PC-9 (cell line): ENCODE results near the gene CASP10. TPM values are rescaled to one million over a fixed set of nuclear protein-coding genes. Genes with fewer than 3 reads are reported as not detected.

Experiments
- BruUV-seq: library from RNA; stranded (reverse); fragments of 400-500 nt; replicated peaks from 2 replicates; lab custom pipeline; 2021; lab: Mats Ljungman, UMichigan
- CTCF ChIA-PET: fragments of 300-600 bp; sonication (Branson Sonifier 250); formaldehyde crosslinking; loops from one replicate; lab custom pipeline; 2022; ENCODE audit warnings: antibody characterized with exemption; lab: Charles Lee
- POLR2A ChIA-PET: fragments of 300-600 bp; sonication (Branson Sonifier 250); formaldehyde crosslinking; loops from one replicate; lab custom pipeline; 2022; ENCODE audit warnings: antibody characterized with exemption; ENCODE audit not compliant: unreplicated experiment; lab: Charles Lee
- DNase-seq, 2 experiments: peaks; one replicate each; pipeline versions ENCODE4 v3.0.0 to v3.0.0-alpha.2; 2015 to 2022; ENCODE audit warnings: mixed read lengths in 1 of 2
- H2AFZ ChIP-seq: fragments of 200-600 bp; sonication (generic); 2 replicates; pipeline ENCODE4 v1.8.1; 2017; ENCODE audit warnings: antibody characterized with exemption
- H3F3A ChIP-seq: fragments of 200-600 bp; sonication (generic); 2 replicates; pipeline ENCODE4 v1.8.1; 2017; ENCODE audit warnings: antibody characterized with exemption, mild to moderate bottlenecking, low read depth; ENCODE audit not compliant: insufficient read depth
- H3K27ac ChIP-seq: fragments of 200-600 bp; sonication (generic); 2 replicates; pipeline ENCODE4 v1.6.1; 2016; ENCODE audit warnings: mixed run types
- H3K27me3 ChIP-seq: fragments of 200-600 bp; sonication (generic); 2 replicates; pipeline ENCODE4 v1.6.1; 2016; ENCODE audit warnings: low read depth, mixed run types; ENCODE audit not compliant: insufficient read depth
- H3K36me3 ChIP-seq: fragments of 200-600 bp; sonication (generic); 2 replicates; pipeline ENCODE4 v1.6.1; 2016; ENCODE audit warnings: low read depth, mixed run types
- H3K4me1 ChIP-seq: fragments of 200-600 bp; sonication (generic); replicated peaks from 2 replicates; pipeline ENCODE4 v1.6.1; 2016; ENCODE audit warnings: mixed run types; ENCODE audit not compliant: insufficient read depth
- H3K4me2 ChIP-seq: fragments of 200-600 bp; sonication (generic); 2 replicates; pipeline ENCODE4 v1.6.1; 2017; ENCODE audit warnings: mixed run types
- H3K4me3 ChIP-seq: fragments of 200-600 bp; sonication (generic); 2 replicates; pipeline ENCODE4 v1.6.1; 2016; ENCODE audit warnings: mixed run types
- H3K79me2 ChIP-seq: fragments of 200-600 bp; sonication (generic); 2 replicates; pipeline ENCODE4 v1.6.1; 2017; ENCODE audit warnings: low read depth, mixed run types
- H3K9me2 ChIP-seq: fragments of 200-600 bp; sonication (generic); 2 replicates; pipeline ENCODE4 v1.8.1; 2017; ENCODE audit warnings: mild to moderate bottlenecking; ENCODE audit not compliant: insufficient read depth
- H3K9me3 ChIP-seq: fragments of 200-600 bp; sonication (generic); 2 replicates; pipeline ENCODE4 v1.8.1; 2016; ENCODE audit warnings: low read depth; ENCODE audit not compliant: insufficient read depth
- H4K20me1 ChIP-seq: fragments of 200-600 bp; sonication (generic); 2 replicates; pipeline ENCODE4 v1.8.1; 2017; ENCODE audit not compliant: insufficient read depth
- CTCF ChIP-seq: fragments of 200-600 bp; sonication (generic); conservative IDR thresholded peaks from 2 replicates; pipeline ENCODE4 v1.6.1; 2017; ENCODE audit warnings: mixed run types, antibody characterized with exemption, mild to moderate bottlenecking, moderate library complexity
- EZH2 ChIP-seq: fragments of 200-600 bp; sonication (generic); IDR thresholded peaks from 2 replicates; pipeline ENCODE4 v1.8.0; 2017; ENCODE audit warnings: antibody characterized with exemption, low read depth
- intact Hi-C: fragments of 100-400 bp; cut with micrococcal nuclease; formaldehyde crosslinking; loops from one replicate; pipeline ENCODE4 v1.10.0; 2022; ENCODE audit not compliant: unreplicated experiment
- total RNA-seq: library from RNA; stranded (reverse); gene quantifications from 2 replicates; pipeline ENCODE4 v1.2.3, GENCODE V29; 2021

CASP10 gene
- total RNA-seq, 1 experiment from 2014 or later: 15.2 TPM

DNA sequence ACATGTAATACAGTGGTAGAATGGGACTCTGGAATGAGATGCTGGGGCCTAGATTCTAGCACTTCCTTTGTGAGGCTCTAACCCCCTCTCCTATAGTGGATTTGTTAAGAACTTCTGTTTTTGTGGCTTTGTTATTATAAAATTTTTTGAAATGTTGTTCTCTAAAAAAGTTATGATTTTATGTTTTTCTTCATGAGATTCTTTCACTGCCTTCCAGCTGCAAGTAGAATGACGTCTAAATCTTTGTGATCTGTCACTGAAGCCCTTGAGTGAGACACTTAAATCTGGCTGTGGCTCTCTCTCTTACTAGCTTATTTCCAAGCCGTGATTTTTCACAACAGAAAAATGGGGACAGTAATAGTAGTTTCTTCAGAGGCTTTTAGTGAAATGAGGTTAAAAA is 79.0 kb downstream of the CASP10 start:
- ChIA-PET POLR2A (no interaction called here), CTCF (no interaction called here)
- Histone ChIP-seq H3F3A (peaks cover 33% of the 10 kb centered on the region), H3K79me2 (peaks cover 63% of the 10 kb centered on the region), H3K4me1 (peaks cover 33% of the 10 kb centered on the region), H4K20me1 (no peaks in the 10 kb centered on the region), H3K4me3 (peak overlapping the region; percentile 49; the same call in 1 of the 2 replicates), H3K9me3 (no peaks in the 10 kb centered on the region), H3K9me2 (no peaks in the 10 kb centered on the region), H3K4me2 (peak overlapping the region; percentile 79), H3K27ac (no peak overlapping the region), H2AFZ (no peak overlapping the region), H3K36me3 (peaks cover 4% of the 10 kb centered on the region; the same call in 1 of the 2 replicates), H3K27me3 (no peaks in the 10 kb centered on the region)
- BruUV-seq: no TSS peak
- intact Hi-C loops: no loop called here
- DNase-seq: no peak
- TF ChIP-seq EZH2 (no peak), CTCF (no peak)

DNA sequence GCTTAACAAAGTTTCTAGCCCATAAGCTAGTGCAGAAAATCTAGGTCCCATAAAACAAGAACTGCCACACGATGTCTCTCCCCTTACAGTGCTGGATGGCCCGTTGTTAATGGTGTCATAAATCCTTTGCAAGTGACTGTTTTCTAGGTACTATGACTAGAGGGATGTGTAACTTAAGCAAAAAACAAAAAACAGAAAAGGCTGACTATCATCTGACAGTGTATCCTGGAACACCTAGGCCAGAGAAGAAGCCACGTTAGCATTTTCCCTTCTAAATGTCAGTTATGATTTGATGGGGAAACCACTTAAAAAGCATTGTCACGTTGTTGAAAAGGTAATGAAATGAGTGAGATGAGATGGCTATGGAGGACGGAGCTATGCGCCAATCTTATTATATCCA is 79.8 kb downstream of the CASP10 start:
- peaks cover 29% of the 10 kb centered on the region for H3K4me1 ChIP-seq
- H2AFZ ChIP-seq: no peak overlapping the region
- H3K36me3 ChIP-seq: peaks cover 8% of the 10 kb centered on the region
- no peaks in the 10 kb centered on the region for H3K9me2 ChIP-seq
- DNase-seq: no peak
- H3F3A ChIP-seq: peaks cover 25% of the 10 kb centered on the region
- intact Hi-C loops: no loop called here
- no peaks in the 10 kb centered on the region for H4K20me1 ChIP-seq
- H3K79me2 ChIP-seq: peaks cover 63% of the 10 kb centered on the region
- no peak overlapping the region for H3K27ac ChIP-seq
- ChIA-PET CTCF (no interaction called here), POLR2A (no interaction called here)
- no peaks in the 10 kb centered on the region for H3K27me3 ChIP-seq
- TF ChIP-seq EZH2 (no peak), CTCF (no peak)
- no peaks in the 10 kb centered on the region for H3K9me3 ChIP-seq
- H3K4me2 ChIP-seq: peak overlapping the region; percentile 20; the same call in 1 of the 2 replicates
- no TSS peak for BruUV-seq
- no peak overlapping the region for H3K4me3 ChIP-seq

DNA sequence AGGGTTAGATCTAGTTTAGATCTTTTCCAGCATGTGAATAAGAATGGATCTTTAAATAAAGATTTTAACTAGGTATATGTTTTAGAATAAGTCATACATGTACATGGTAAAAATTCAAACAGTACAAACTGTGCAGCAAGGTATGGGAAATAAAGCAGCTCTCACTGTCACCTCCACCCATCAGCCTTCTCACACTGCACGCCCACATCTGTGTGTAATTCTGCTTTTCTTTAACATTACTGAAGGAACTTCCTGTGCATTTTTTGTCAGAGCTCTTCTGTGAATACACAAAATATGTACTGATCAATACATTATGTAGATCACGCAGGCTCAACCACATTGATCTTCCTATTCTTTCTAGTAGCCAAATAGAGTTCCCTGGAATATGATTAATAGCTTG is 80.8 kb downstream of the CASP10 start:
- Histone ChIP-seq H3F3A (peaks cover 14% of the 10 kb centered on the region; the same call in 1 of the 2 replicates), H3K9me2 (no peaks in the 10 kb centered on the region), H3K36me3 (peaks cover 14% of the 10 kb centered on the region), H4K20me1 (no peaks in the 10 kb centered on the region), H3K79me2 (peaks cover 60% of the 10 kb centered on the region), H3K27ac (no peak overlapping the region), H3K4me1 (peaks cover 29% of the 10 kb centered on the region), H3K27me3 (no peaks in the 10 kb centered on the region), H3K4me3 (no peak overlapping the region), H2AFZ (no peak overlapping the region), H3K4me2 (no peak overlapping the region), H3K9me3 (no peaks in the 10 kb centered on the region)
- POLR2A ChIA-PET: no interaction called here
- TF ChIP-seq CTCF: no peak
- TF ChIP-seq EZH2: no peak
- intact Hi-C loops: no loop called here
- BruUV-seq: no TSS peak
- no peak for DNase-seq
- CTCF ChIA-PET: no interaction called here
